GM21367 (cell line): ENCODE results near the gene NR6A1.

Source experiments
- ATAC-seq: cut with Tn5 transposase; IDR thresholded peaks from one replicate; pipeline ENCODE4 v1.9.1; 2021; ENCODE audit not compliant: unreplicated experiment

The NR6A1 gene

GRCh38 chr9:124797343-124798103 is 26.4 kb upstream of the NR6A1 start:
- no peak for ATAC-seq

- no peak for ATAC-seq
Observed at GRCh38 chr9:124795881-124796431, 24.8 kb upstream of the NR6A1 start.

- no peak for ATAC-seq
Observed at GRCh38 chr9:124794902-124795491, 23.9 kb upstream of the NR6A1 start.

- no peak for ATAC-seq
Observed at GRCh38 chr9:124793015-124793541, 22.0 kb upstream of the NR6A1 start.

GRCh38 chr9:124792257-124793014 is 21.3 kb upstream of the NR6A1 start:
- no peak for ATAC-seq

- ATAC-seq, result no peak
Observed at GRCh38 chr9:124790801-124791505, 19.8 kb upstream of the NR6A1 start.

GRCh38 chr9:124790301-124790700 is 19.2 kb upstream of the NR6A1 start:
- ATAC-seq, result no peak

GRCh38 chr9:124789531-124789930 is 18.4 kb upstream of the NR6A1 start:
- no peak for ATAC-seq

GRCh38 chr9:124788542-124789217 is 17.6 kb upstream of the NR6A1 start:
- ATAC-seq, result no peak

GRCh38 chr9:124786881-124787573 is 15.9 kb upstream of the NR6A1 start:
- no peak for ATAC-seq

- ATAC-seq, result no peak
Observed at GRCh38 chr9:124784509-124784908, 13.4 kb upstream of the NR6A1 start.

GRCh38 chr9:124783830-124784229 is 12.7 kb upstream of the NR6A1 start:
- no peak for ATAC-seq

- no peak for ATAC-seq
Observed at GRCh38 chr9:124782661-124783574, 11.8 kb upstream of the NR6A1 start.

GRCh38 chr9:124781967-124782660 is 11.0 kb upstream of the NR6A1 start:
- ATAC-seq, result no peak

- ATAC-seq, result no peak
Observed at GRCh38 chr9:124780757-124781151, 9.6 kb upstream of the NR6A1 start.

GRCh38 chr9:124780060-124780756 is 9.1 kb upstream of the NR6A1 start:
- ATAC-seq, result no peak

GRCh38 chr9:124779368-124780059 is 8.4 kb upstream of the NR6A1 start:
- no peak for ATAC-seq
